ENCODE results near the gene B3GALT4.

- TF ChIP-seq, protein P1, sequence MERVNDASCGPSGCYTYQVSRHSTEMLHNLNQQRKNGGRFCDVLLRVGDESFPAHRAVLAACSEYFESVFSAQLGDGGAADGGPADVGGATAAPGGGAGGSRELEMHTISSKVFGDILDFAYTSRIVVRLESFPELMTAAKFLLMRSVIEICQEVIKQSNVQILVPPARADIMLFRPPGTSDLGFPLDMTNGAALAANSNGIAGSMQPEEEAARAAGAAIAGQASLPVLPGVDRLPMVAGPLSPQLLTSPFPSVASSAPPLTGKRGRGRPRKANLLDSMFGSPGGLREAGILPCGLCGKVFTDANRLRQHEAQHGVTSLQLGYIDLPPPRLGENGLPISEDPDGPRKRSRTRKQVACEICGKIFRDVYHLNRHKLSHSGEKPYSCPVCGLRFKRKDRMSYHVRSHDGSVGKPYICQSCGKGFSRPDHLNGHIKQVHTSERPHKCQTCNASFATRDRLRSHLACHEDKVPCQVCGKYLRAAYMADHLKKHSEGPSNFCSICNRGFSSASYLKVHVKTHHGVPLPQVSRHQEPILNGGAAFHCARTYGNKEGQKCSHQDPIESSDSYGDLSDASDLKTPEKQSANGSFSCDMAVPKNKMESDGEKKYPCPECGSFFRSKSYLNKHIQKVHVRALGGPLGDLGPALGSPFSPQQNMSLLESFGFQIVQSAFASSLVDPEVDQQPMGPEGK (CRISPR knock-in tag; IDR thresholded peaks at IDR 0.05; ENCODE audit: borderline replicate concordance), result no peak
- TF ChIP-seq SNAI2 (CRISPR knock-in tag; IDR thresholded peaks at IDR 0.05), result no peak
- TF ChIP-seq CSRNP3 (CRISPR knock-in tag; IDR thresholded peaks at IDR 0.05), result no peak
- TF ChIP-seq ZFP30 (CRISPR knock-in tag; IDR thresholded peaks at IDR 0.05), result no peak
- TF ChIP-seq ZFP3 (CRISPR knock-in tag; IDR thresholded peaks at IDR 0.05), result no peak
- no peak for TF ChIP-seq ZC3H10 (CRISPR knock-in tag; IDR thresholded peaks at IDR 0.05)
- TF ChIP-seq ZNF565 (CRISPR knock-in tag; conservative IDR thresholded peaks at IDR 0.05; ENCODE audit: low read depth), result no peak
- TF ChIP-seq PPARA (CRISPR knock-in tag; IDR thresholded peaks at IDR 0.05; ENCODE audit: borderline replicate concordance), result no peak
- TF ChIP-seq, protein P2, sequence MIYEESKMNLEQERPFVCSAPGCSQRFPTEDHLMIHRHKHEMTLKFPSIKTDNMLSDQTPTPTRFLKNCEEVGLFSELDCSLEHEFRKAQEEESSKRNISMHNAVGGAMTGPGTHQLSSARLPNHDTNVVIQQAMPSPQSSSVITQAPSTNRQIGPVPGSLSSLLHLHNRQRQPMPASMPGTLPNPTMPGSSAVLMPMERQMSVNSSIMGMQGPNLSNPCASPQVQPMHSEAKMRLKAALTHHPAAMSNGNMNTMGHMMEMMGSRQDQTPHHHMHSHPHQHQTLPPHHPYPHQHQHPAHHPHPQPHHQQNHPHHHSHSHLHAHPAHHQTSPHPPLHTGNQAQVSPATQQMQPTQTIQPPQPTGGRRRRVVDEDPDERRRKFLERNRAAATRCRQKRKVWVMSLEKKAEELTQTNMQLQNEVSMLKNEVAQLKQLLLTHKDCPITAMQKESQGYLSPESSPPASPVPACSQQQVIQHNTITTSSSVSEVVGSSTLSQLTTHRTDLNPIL (CRISPR knock-in tag; IDR thresholded peaks at IDR 0.05; ENCODE audit: low read depth), result no peak
Observed at GRCh38 chr6:33241968-33242367, 35.0 kb upstream of the B3GALT4 start.
